ENCODE measurements around the gene SERGEF.

The SERGEF gene

GRCh38 chr11:17950644-17951043, 62.2 kb downstream of the SERGEF start:
- FAIRE-seq = no peak

- no peak for FAIRE-seq
These were observed 64.6 kb downstream of the SERGEF start for GRCh38 chr11:17948296-17948695.

DNA sequence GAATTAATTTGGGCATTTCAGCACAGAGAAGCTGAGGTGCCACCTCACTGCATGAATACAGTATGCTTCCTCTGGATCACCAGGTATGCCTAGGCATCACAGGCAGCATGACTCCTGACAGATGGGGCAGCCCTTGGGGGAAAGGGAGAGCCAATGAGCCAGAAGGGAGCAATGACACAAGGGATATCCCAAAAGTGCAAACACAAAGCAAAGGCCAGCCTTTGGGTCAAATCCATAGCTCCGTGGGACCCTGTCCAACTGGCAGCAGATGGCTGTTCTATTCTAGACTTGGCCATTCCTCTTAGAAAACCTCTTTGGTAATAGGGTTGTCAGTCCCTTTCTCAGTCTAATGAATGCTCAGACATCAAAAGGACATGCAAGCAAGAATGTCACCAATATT, 73.3 kb downstream of the SERGEF start:
- FAIRE-seq = no peak

DNA sequence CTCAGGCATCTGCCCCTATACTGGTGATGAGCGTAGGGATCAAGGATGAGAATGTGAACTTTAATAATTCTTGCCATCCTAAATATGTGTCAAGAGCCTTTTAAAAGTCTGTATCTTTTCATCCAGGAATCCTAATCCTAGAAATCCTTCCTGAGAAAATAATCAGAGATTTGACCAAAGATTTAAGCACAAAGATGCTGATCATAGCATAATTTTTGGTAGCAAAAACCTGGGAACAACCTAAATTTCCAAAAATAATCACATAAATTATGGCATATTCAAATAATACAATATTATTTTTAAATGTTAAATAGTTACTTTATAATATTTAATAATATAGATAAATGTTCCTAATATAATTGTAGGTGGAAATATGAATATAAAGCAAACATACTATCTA, 76.1 kb downstream of the SERGEF start:
- peak; percentile 63 for FAIRE-seq

- no peak for FAIRE-seq
These were observed 78.7 kb downstream of the SERGEF start for GRCh38 chr11:17934194-17934593.

- FAIRE-seq = no peak
These were observed 79.1 kb downstream of the SERGEF start for GRCh38 chr11:17933708-17934107.

DNA sequence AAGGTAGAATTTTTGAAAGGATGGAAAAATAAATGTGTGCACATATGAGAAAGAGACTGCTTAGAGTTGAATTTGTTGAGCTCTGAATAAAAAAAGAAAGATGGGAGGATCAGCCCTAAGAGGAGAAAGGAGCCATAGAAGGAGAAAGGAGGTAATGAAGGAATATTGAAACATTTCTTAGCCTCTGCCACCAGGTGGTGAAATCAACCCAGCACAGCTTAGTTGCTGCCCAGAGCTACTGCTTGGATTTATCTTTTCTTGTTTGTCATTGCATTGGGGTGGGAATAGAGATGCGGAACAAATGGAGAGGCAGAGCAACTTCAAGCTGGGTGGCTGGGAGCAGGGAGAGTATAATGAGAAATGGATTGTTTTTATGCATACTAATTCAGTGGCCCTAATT, 80.4 kb downstream of the SERGEF start:
- FAIRE-seq = no peak

DNA sequence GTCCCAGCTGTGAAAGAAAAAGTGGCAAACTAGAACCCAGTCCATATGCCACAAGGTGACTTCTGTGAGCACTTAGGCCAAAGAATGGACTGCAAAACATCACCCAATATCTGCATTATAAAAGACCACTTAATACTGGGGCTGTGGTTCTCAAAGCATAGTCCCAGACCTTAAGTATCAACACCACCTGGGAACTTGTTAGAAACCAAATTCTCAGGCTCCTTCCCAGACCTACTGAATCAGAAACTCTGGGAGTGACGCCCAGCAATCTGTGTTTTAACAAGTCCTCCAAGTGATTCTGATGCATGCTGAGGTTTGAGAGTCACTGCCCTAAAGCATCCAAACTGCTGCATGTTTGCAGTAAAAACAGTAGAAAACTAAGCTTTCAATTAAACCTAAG, 81.3 kb downstream of the SERGEF start:
- no peak for FAIRE-seq

DNA sequence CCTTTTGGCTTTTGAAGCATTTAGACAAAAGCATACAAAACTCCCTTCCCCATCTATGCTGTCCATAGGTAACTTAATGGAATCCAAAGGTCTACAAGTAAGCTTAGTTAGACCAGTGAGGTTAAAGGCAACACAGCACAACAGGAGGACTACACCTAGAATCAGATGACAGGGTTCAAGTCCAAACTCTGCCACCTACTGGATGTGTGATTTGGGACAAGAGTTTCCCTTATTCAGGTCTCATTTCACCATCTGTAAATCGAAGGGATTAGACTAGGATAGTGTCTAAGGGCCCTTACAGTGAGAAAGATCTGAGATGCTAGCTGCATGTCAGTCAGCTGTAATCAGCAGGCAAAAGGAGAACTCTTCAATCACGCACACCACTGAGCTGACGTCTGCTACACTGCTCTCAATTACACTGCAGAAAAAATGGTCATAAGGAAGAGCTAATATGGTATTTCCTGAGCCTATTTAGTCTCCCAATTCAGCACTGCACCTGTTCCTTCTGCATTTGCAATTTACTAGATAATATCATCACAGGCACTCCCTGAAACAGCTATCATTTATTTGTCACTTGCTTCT, 82.2 kb downstream of the SERGEF start:
- no peak for FAIRE-seq

DNA sequence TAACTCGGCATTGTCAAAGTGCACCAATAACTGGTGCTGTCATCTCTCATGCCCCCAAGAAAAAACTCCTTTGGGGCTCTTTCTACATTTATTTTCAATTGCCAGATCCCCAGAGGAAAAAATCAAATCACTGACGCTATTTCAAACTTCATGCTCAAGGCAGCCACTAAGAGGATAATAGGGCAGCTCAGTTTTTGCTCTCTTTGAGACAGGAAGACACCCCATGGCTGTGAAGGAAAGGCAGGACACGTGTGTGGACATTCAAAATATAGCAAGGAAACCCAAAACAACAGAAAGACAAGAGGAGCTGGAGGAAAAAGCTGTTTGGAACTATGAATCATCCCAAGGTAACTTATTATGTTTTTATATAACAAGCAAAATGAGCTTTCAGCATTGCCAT, 83.7 kb downstream of the SERGEF start:
- FAIRE-seq = no peak

- no peak for FAIRE-seq
These were observed 85.0 kb downstream of the SERGEF start for GRCh38 chr11:17927681-17928343.

- no peak for FAIRE-seq
These were observed 85.8 kb downstream of the SERGEF start for GRCh38 chr11:17927041-17927440.

GRCh38 chr11:17924713-17925112, 88.1 kb downstream of the SERGEF start:
- no peak for FAIRE-seq

- FAIRE-seq = no peak
These were observed 89.6 kb downstream of the SERGEF start for GRCh38 chr11:17923217-17923616.

DNA sequence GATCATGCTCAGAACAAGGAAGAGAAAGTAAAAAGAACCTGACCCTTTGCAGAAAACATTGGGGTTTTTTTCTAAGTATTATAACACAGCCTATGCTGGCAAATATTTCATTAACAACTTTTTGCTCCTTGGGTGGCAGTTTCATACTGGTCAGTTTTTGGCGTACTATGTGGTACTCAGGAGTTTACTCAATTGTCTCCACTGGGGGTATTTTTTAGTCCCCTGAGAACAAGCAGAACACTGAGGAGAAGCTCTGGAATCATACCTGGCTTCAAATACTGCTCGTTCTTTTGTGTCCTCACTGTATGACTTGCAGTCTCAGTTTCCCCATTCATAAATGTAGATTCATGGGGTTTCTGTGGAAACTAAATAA, 90.4 kb downstream of the SERGEF start:
- FAIRE-seq = no peak

DNA sequence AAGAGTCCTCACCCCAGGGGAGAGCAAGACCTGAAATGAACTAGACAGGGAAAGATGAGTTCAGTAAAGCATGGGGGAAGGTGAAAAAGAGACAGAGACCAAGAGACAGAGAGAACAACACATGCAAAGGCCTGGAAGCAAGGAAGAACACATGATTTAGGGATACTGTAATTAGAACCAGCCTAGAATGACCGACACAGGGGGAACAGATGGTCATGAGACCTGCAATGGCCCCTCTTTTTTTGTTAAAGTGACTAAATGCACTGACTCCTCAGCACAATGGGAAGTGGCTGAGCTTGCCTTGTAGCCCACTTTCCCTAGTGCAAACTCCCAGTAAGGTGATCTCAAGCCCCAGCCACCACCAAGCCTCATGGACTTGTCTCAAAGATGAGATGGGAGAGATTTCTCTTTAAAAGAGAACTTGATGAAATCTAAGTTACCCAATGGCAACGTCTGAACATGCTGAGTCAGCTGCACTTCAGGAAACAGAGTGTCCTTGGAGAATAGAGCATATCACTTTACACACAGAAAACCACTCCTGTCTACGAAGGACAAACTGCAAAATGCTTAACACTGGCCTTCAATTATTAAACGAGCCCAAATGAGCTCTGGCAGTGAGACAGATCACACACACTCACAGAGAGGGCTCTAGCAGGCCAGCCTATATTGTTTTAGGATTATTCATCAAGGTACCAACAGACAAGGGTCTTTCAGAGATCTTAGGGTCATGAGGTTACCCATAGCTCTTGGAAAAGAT, 91.0 kb downstream of the SERGEF start:
- no peak for FAIRE-seq

- no peak for FAIRE-seq
These were observed 94.7 kb downstream of the SERGEF start for GRCh38 chr11:17918049-17918605.

DNA sequence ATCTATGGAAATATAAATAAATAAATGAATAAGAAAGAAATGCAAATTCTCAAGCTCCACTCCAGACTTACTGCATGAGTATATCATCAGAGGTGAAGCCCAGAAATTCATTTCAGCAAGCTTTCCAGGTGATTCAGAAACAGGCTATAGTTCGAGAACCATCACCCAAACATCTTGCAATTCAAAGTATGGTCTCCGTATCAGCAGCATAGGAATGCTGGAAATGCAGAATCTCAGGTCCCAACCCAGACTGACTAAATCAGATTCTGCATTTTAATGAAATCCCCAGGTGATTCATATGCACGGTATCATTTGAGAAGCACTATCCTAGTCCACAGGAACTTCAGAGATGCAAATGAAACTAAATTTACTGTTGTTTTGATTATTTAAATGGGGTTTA, 95.3 kb downstream of the SERGEF start:
- FAIRE-seq = no peak

DNA sequence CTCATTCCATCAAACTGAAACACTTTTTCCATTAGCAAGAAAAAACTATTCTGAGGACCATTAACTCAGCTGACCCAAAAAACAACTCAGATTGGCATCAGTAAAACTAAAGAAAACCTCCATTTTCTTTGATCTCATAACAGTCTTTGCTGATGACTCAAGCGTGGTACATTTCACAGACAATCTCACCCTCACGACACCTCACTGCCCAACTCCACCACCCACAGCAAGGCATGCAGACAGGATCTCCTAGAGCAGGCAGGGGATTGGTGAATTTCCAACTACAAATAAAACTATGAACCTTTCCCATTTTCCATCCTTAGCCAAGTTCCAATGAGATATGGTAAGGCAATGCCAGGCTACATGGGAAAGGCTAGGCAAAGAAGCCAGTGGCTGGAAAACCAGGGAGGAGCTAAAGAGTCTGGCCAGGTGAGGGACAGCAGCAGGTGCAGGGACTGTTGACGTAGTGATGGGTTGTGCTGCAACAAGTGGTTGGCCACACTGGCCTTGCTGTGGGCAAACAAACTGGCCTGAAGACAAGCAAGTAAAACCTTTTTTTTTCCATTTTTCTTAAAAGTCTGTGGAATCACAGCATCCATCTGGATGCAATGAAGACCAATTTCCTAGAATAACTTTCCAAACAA, 97.2 kb downstream of the SERGEF start:
- no peak for FAIRE-seq

DNA sequence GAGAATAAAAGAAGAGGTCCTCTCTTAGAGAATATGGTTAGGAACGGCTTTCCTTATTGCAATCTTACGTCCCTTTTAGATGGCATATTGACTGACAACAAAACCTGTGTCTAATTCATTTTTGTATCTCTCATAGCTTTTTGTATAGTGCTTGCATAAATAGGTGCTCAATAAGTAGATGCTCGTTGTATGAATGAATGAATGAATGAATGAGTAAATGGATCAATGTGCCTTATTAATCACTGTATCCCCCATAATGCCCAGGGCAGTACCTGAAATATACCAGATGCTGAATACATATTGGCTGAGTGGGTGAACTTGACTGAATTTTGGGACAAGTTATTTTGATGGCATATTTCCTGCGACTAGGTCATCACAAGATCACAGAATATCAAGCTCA, 97.9 kb downstream of the SERGEF start:
- FAIRE-seq = no peak

GRCh38 chr11:17907046-17907445, 105.8 kb downstream of the SERGEF start:
- FAIRE-seq = no peak

DNA sequence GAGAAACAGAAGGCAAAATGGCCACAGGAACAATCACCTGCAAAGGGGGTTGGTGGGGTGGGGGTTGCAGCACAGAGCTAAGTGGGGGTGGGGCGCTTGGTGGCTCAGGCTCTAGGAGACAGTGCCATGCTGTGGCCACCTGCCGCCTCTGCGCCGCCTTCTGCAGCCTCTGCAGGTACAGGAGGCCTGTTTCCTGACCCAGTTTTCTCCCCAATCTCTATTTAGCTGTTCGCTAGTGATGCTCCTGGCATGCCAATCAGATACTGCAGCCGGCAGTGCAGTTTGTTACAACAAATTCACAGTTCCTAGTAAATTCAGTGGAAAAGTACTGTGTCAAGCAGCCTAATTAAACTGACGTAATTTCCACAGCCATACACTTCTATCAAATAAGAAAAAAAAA, 106.4 kb downstream of the SERGEF start:
- FAIRE-seq = no peak

DNA sequence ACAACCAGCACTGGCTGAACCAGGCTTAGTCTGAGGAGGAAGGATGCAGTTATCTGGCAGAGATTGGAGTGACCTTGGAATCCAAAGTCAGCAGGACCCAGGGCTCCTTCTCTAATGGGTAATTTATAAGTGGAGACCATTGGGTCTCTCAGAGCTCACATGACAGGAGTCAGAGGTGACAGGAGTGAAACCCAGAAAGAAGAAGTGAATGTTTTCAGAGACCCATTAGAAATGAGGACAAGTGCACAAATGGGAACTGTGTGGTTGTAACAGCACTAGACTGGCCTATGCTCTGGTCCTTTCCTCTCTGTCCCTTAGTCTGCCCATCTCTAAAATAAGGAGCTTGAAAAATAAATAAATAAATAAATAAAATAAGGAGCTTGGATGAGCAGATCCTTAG, 107.4 kb downstream of the SERGEF start:
- no peak for FAIRE-seq

DNA sequence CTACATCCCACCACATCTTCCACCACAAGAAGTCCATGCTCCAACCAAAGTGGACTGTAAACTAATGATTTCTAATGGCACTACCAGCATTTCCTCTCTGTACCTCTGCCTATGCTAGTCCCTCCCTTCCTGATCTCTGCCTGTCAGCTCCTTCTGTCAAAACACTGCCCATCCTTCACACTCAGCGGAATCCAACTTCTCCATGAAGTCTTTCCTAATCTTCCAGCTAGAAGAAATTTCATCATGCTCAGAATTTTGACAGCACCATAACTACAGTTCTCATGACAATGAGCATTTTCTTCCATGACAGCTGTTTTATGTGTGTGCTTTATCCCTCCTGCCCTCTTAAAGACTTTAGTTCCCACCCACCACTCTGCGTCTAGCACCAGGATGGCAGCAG, 111.4 kb downstream of the SERGEF start:
- FAIRE-seq = no peak
